Nephron (organoid): ENCODE results near the gene NRXN2.

Experiments used
- H3K27ac Mint-ChIP-seq, 3 experiments: 2 replicates each; pipeline ENCODE4 v1.8.0; 2020; ENCODE audit warnings: mixed read lengths in 3 of 3, mild to moderate bottlenecking in 2 of 3, moderate library complexity in 1 of 3
- H3K27me3 Mint-ChIP-seq: 2 replicates; pipeline ENCODE4 v1.8.0; 2021; ENCODE audit warnings: low read depth, mild to moderate bottlenecking, moderate library complexity, mixed read lengths
- H3K36me3 Mint-ChIP-seq: 2 replicates; pipeline ENCODE4 v1.8.0; 2020; ENCODE audit warnings: low read depth, mixed read lengths
- H3K4me1 Mint-ChIP-seq: 2 replicates; pipeline ENCODE4 v1.8.0; 2020; ENCODE audit warnings: mixed read lengths
- H3K4me3 Mint-ChIP-seq, 3 experiments: 2 replicates each; pipeline ENCODE4 v1.8.0; 2020; ENCODE audit warnings: mild to moderate bottlenecking in 3 of 3, mixed read lengths in 3 of 3, moderate library complexity in 2 of 3
- H3K9me3 Mint-ChIP-seq: 2 replicates; pipeline ENCODE4 v1.8.0; 2020; ENCODE audit warnings: mixed read lengths
- CTCF ChIP-seq, 3 experiments: fragments of 200-600 bp; sonication (generic); IDR thresholded peaks; one replicate each; pipeline ENCODE4 v1.5.0; 2021; ENCODE audit warnings: antibody characterized with exemption in 3 of 3; ENCODE audit not compliant: unreplicated experiment in 3 of 3

The NRXN2 gene

GRCh38 chr11:64566915-64567891 lies 155.8 kb downstream of the NRXN2 start:
- Mint-ChIP-seq H3K36me3 (no peaks in the 10 kb centered on the region), H3K27me3 (peaks cover 9% of the 10 kb centered on the region), H3K4me3 (peak overlapping the region; percentile 25 to 54 (median 35)), H3K9me3 (no peaks in the 10 kb centered on the region), H3K4me1 (peaks cover 21% of the 10 kb centered on the region), H3K27ac (peak overlapping the region; percentile 78 to 98 (median 95))
- TF ChIP-seq CTCF (IDR thresholded peaks at IDR 0.05; ENCODE audit: unreplicated experiment in 3 of 3), result no peak

- peak overlapping the region; percentile 78 to 98 (median 95) for H3K27ac Mint-ChIP-seq
- peak overlapping the region; percentile 25 to 54 (median 35) for H3K4me3 Mint-ChIP-seq
- H3K9me3 Mint-ChIP-seq, result no peaks in the 10 kb centered on the region
- no peak for TF ChIP-seq CTCF (IDR thresholded peaks at IDR 0.05; ENCODE audit: unreplicated experiment in 3 of 3)
- peaks cover 21% of the 10 kb centered on the region for H3K4me1 Mint-ChIP-seq
- H3K27me3 Mint-ChIP-seq, result peaks cover 1% of the 10 kb centered on the region
- H3K36me3 Mint-ChIP-seq, result no peaks in the 10 kb centered on the region
These were observed 156.7 kb downstream of the NRXN2 start for GRCh38 chr11:64566042-64566914.

- Mint-ChIP-seq H3K4me3 (no peak overlapping the region), H3K27me3 (peaks cover 7% of the 10 kb centered on the region), H3K9me3 (no peaks in the 10 kb centered on the region), H3K4me1 (peaks cover 29% of the 10 kb centered on the region), H3K27ac (peak overlapping the region; percentile 78 to 98 (median 95)), H3K36me3 (no peaks in the 10 kb centered on the region)
- TF ChIP-seq CTCF (IDR thresholded peaks at IDR 0.05; ENCODE audit: unreplicated experiment in 3 of 3), result peak in 1 of 3 experiments; percentile 19
These were observed 157.8 kb downstream of the NRXN2 start for GRCh38 chr11:64564947-64565889.

- H3K4me1 Mint-ChIP-seq, result peaks cover 30% of the 10 kb centered on the region
- H3K9me3 Mint-ChIP-seq, result no peaks in the 10 kb centered on the region
- peaks cover 7% of the 10 kb centered on the region for H3K27me3 Mint-ChIP-seq
- no peaks in the 10 kb centered on the region for H3K36me3 Mint-ChIP-seq
- TF ChIP-seq CTCF (IDR thresholded peaks at IDR 0.05; ENCODE audit: unreplicated experiment in 3 of 3), result no peak
- no peak overlapping the region for H3K4me3 Mint-ChIP-seq
- H3K27ac Mint-ChIP-seq, result no peak overlapping the region
These were observed 158.6 kb downstream of the NRXN2 start for GRCh38 chr11:64564419-64564818.

GRCh38 chr11:64563966-64564365 lies 159.0 kb downstream of the NRXN2 start:
- TF ChIP-seq CTCF (IDR thresholded peaks at IDR 0.05; ENCODE audit: unreplicated experiment in 3 of 3), result no peak
- Mint-ChIP-seq H3K4me1 (peaks cover 35% of the 10 kb centered on the region), H3K36me3 (no peaks in the 10 kb centered on the region), H3K9me3 (no peaks in the 10 kb centered on the region), H3K27me3 (peaks cover 7% of the 10 kb centered on the region), H3K4me3 (no peak overlapping the region), H3K27ac (no peak overlapping the region)
